ENCODE measurements around the gene ICAM1.

The ICAM1 gene

GRCh38 chr19:10295305-10295846, 24.5 kb downstream of the ICAM1 start:
- no peak for DNase-seq

GRCh38 chr19:10295847-10296591, 25.1 kb downstream of the ICAM1 start:
- peak; percentile 20 for DNase-seq

- DNase-seq = peak; percentile 29
These were observed 28.9 kb downstream of the ICAM1 start for GRCh38 chr19:10299545-10300458.

- no peak for DNase-seq
These were observed 34.4 kb downstream of the ICAM1 start for GRCh38 chr19:10305139-10305806.

GRCh38 chr19:10306327-10306726, 35.4 kb downstream of the ICAM1 start:
- DNase-seq = no peak

GRCh38 chr19:10309423-10309822, 38.5 kb downstream of the ICAM1 start, which contains the start of gene ZGLP1:
Gene ZGLP1, minus strand, starts transcription at chr19:10309815.
- DNase-seq = no peak

- peak; percentile 96 for DNase-seq
These were observed 44.7 kb downstream of the ICAM1 start, which contains the start of gene FDX2 for GRCh38 chr19:10315335-10316214. Gene FDX2, minus strand, starts transcription at chr19:10316015. Its CDS starts 19 bp downstream, at chr19:10315996.

- peak; percentile 51 for DNase-seq
These were observed 45.5 kb downstream of the ICAM1 start for GRCh38 chr19:10316229-10317044.

GRCh38 chr19:10317045-10317856, 46.3 kb downstream of the ICAM1 start:
- DNase-seq = no peak

GRCh38 chr19:10317857-10318462, 47.0 kb downstream of the ICAM1 start:
- DNase-seq = no peak

- no peak for DNase-seq
These were observed 48.1 kb downstream of the ICAM1 start for GRCh38 chr19:10318807-10319682.

- DNase-seq = no peak
These were observed 49.9 kb downstream of the ICAM1 start for GRCh38 chr19:10320602-10321416.

GRCh38 chr19:10321417-10321797, 50.5 kb downstream of the ICAM1 start:
- DNase-seq = no peak

GRCh38 chr19:10321874-10322835, 51.2 kb downstream of the ICAM1 start:
- no peak for DNase-seq

- DNase-seq = no peak
These were observed 54.8 kb downstream of the ICAM1 start for GRCh38 chr19:10325732-10326131.

GRCh38 chr19:10327793-10328192, 56.9 kb downstream of the ICAM1 start:
- DNase-seq = no peak
